GM23248 (cell line): ENCODE measurements around the gene FAM25A. TPM values are rescaled to one million over a fixed set of nuclear protein-coding genes. Genes with fewer than 3 reads are reported as not detected.
"Not testable (repeated sequence)": the region's sequence is repeated elsewhere in the genome, so short reads cannot be mapped to it uniquely, and the experiment has no call there.

Source experiments
- DNase-seq: peaks from one replicate; pipeline ENCODE4 v3.0.0-alpha.2; 2015
- H2AFZ ChIP-seq: fragments of 200-600 bp; sonication (generic); 2 replicates; pipeline ENCODE4 v1.6.1; 2016; ENCODE audit warnings: antibody characterized with exemption
- H3F3A ChIP-seq: fragments of 200-600 bp; sonication (generic); 2 replicates; pipeline ENCODE4 v1.6.1; 2016; ENCODE audit warnings: mild to moderate bottlenecking, antibody characterized with exemption, mixed run types; ENCODE audit not compliant: insufficient read depth
- H3K27ac ChIP-seq: fragments of 200-600 bp; sonication (generic); 2 replicates; pipeline ENCODE4 v1.5.1; 2016; ENCODE audit warnings: mild to moderate bottlenecking
- H3K27me3 ChIP-seq: fragments of 200-600 bp; sonication (generic); replicated peaks from 2 replicates; pipeline ENCODE4 v1.6.1; 2016; ENCODE audit warnings: mild to moderate bottlenecking; ENCODE audit not compliant: insufficient read depth
- H3K36me3 ChIP-seq: fragments of 200-600 bp; sonication (generic); 2 replicates; pipeline ENCODE4 v1.6.1; 2016; ENCODE audit warnings: low read depth, mild to moderate bottlenecking
- H3K4me1 ChIP-seq: fragments of 200-600 bp; sonication (generic); 2 replicates; pipeline ENCODE4 v1.6.1; 2016; ENCODE audit warnings: mild to moderate bottlenecking; ENCODE audit not compliant: insufficient read depth
- H3K4me2 ChIP-seq: fragments of 200-600 bp; sonication (generic); one replicate; pipeline ENCODE4 v1.6.1; 2016; ENCODE audit warnings: mild to moderate bottlenecking; ENCODE audit not compliant: unreplicated experiment
- H3K4me3 ChIP-seq: fragments of 200-600 bp; sonication (generic); 2 replicates; pipeline ENCODE4 v1.5.1; 2016; ENCODE audit warnings: mild to moderate bottlenecking
- H3K79me2 ChIP-seq: fragments of 200-600 bp; sonication (generic); 2 replicates; pipeline ENCODE4 v1.6.1; 2016; ENCODE audit warnings: mild to moderate bottlenecking; ENCODE audit not compliant: insufficient read depth
- H3K9ac ChIP-seq: fragments of 200-600 bp; sonication (generic); 2 replicates; pipeline ENCODE4 v1.6.1; 2016; ENCODE audit warnings: mild to moderate bottlenecking
- H3K9me2 ChIP-seq: fragments of 200-600 bp; sonication (generic); 2 replicates; pipeline ENCODE4 v1.6.1; 2016; ENCODE audit warnings: mixed run types, mild to moderate bottlenecking, moderate library complexity; ENCODE audit not compliant: insufficient read depth
- H3K9me3 ChIP-seq: fragments of 200-600 bp; sonication (generic); one replicate; pipeline ENCODE4 v1.6.1; 2017; ENCODE audit warnings: low read depth
- H4K20me1 ChIP-seq: fragments of 200-600 bp; sonication (generic); 2 replicates; pipeline ENCODE4 v1.6.0; 2016; ENCODE audit not compliant: insufficient read depth
- EZH2 ChIP-seq: fragments of 200-600 bp; sonication (generic); IDR thresholded peaks from 2 replicates; pipeline ENCODE4 v1.6.1; 2018; ENCODE audit warnings: antibody characterized with exemption, mild to moderate bottlenecking; ENCODE audit not compliant: insufficient read depth, poor library complexity, severe bottlenecking
- EZH2phosphoT487 ChIP-seq: fragments of 200-600 bp; sonication (generic); IDR thresholded peaks from 2 replicates; pipeline ENCODE4 v1.6.1; 2018; ENCODE audit warnings: antibody characterized with exemption, moderate library complexity, mild to moderate bottlenecking, low read depth; ENCODE audit not compliant: insufficient read depth
- WGBS, 2 experiments: methylation state at CpG; one replicate each; pipeline ENCODE4 v1.1.6; 2015 to 2017; ENCODE audit warnings: low lambda C conversion rate in 2 of 2, low coverage in 1 of 2; ENCODE audit errors: missing lambda C conversion rate in 2 of 2; 5-methylcytosine and 5-hydroxymethylcytosine counted together
- in situ Hi-C: fragments of 300-500 bp; cut with MboI; formaldehyde crosslinking; loops from 2 replicates; pipeline ENCODE4 v1.15.0; 2020
- polyA plus RNA-seq: library from polyadenylated mRNA; unstranded; fragments of >200 nt; fragmentation: Nextera tagmentation; extraction: Ambion mirVana; gene quantifications from 2 replicates; pipeline ENCODE4 v1.2.1, GENCODE V29; 2016
- total RNA-seq: library from RNA; depleted of rRNA; stranded (reverse); fragments of >200 nt; shearing (Covaris generic); gene quantifications from 2 replicates; pipeline ENCODE4 v1.2.3, GENCODE V29; 2014

Gene FAM25A
- total and polyA plus RNA-seq, 2 experiments from 2014 or later: not detected

DNA sequence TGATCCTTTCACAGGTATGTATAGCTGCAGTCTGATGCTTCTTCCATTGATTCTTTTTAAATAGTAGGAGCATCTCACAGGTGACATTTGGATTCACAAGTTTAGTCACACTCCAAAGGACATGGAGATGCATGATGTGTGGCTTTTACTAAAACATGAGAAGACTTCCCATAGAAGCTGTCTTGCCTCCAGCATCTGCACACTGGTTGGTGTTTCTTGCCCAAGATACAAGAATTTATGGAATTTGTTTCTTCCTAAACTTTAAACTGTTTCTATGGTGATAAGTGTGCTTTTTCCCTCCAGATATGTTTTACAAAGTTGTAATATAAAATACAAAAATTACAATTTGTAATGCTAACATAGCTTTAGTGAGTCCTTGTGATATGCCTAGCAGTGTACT lies 27.6 kb upstream of the FAM25A start:
- Histone ChIP-seq H3K4me1 (0 out of 2 replicates have a peak, but pooled peaks cover 6% of the 10 kb centered on the region), H3F3A (no peaks in the 10 kb centered on the region), H3K9me2 (no peaks in the 10 kb centered on the region), H3K9me3 (no peaks in the 10 kb centered on the region), H2AFZ (no peak overlapping the region), H3K27ac (no peak overlapping the region), H3K4me3 (no peak overlapping the region), H3K79me2 (no peaks in the 10 kb centered on the region), H3K9ac (peak overlapping the region; percentile 23; the same call in 1 of the 2 replicates), H3K36me3 (no peaks in the 10 kb centered on the region), H3K27me3 (no peaks in the 10 kb centered on the region), H4K20me1 (no peaks in the 10 kb centered on the region), H3K4me2 (no peak overlapping the region)
- in situ Hi-C loops: no loop called here
- TF ChIP-seq EZH2phosphoT487: no peak
- TF ChIP-seq EZH2: no peak
- DNase-seq: no peak

DNA sequence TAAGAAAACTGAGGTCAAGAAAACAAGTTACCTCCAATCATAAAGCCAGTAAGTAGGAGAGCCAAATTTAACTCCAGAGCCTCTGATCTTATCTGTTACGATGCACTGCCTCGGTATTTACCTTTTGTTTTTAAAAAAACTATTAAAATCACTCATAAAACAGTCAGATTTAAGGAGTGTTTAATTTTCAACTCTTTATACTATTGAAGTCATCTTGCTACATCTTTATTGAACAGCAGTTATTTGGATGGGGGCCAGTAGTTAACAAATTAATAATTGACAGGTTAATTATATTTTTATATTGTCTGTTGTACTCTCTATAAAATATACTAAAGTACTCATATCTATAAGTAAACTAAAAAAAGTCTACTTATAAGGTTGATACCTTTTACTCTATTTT lies 27.2 kb upstream of the FAM25A start:
- Histone ChIP-seq H3K9ac (peak overlapping the region; percentile 23; the same call in 1 of the 2 replicates), H3K9me3 (no peaks in the 10 kb centered on the region), H3K79me2 (no peaks in the 10 kb centered on the region), H3K9me2 (no peaks in the 10 kb centered on the region), H3K36me3 (no peaks in the 10 kb centered on the region), H3K27ac (no peak overlapping the region), H2AFZ (no peak overlapping the region), H3F3A (no peaks in the 10 kb centered on the region), H3K4me2 (no peak overlapping the region), H3K27me3 (no peaks in the 10 kb centered on the region), H3K4me1 (0 out of 2 replicates have a peak, but pooled peaks cover 6% of the 10 kb centered on the region), H4K20me1 (no peaks in the 10 kb centered on the region), H3K4me3 (no peak overlapping the region)
- 96 to 100% methylated on average over 2 of the region's 2 CpGs for WGBS, 2 experiments
- DNase-seq: no peak
- TF ChIP-seq EZH2 (no peak), EZH2phosphoT487 (no peak)
- in situ Hi-C loops: no loop called here

- in situ Hi-C loops: not testable (repeated sequence)
Observed at GRCh38 chr10:86999802-87000403, 20.2 kb upstream of the FAM25A start.

GRCh38 chr10:87000491-87000890 lies 19.6 kb upstream of the FAM25A start:
- H3K27ac ChIP-seq: no peak overlapping the region
- H3K9me2 ChIP-seq: no peaks in the 10 kb centered on the region
- H3K4me2 ChIP-seq: no peak overlapping the region
- in situ Hi-C loops: no loop called here
- no peaks in the 10 kb centered on the region for H3K9me3 ChIP-seq
- TF ChIP-seq EZH2phosphoT487: no peak
- no peak for TF ChIP-seq EZH2
- no peaks in the 10 kb centered on the region for H3K79me2 ChIP-seq
- H3K4me3 ChIP-seq: no peak overlapping the region
- DNase-seq: peak; percentile 64
- H3K27me3 ChIP-seq: no peaks in the 10 kb centered on the region
- no peaks in the 10 kb centered on the region for H3K4me1 ChIP-seq
- H3K36me3 ChIP-seq: no peaks in the 10 kb centered on the region
- H4K20me1 ChIP-seq: no peaks in the 10 kb centered on the region
- WGBS, 2 experiments: 49 to 50% methylated on average over 3 of the region's 3 CpGs
- no peak overlapping the region for H2AFZ ChIP-seq
- H3F3A ChIP-seq: no peaks in the 10 kb centered on the region
- no peak overlapping the region for H3K9ac ChIP-seq

More at GRCh38 chr10:86999802-87000403, 20.2 kb upstream of the FAM25A start:
- 76 to 86% methylated on average over 6 of the region's 6 CpGs for WGBS, 2 experiments
- H3K9me2 ChIP-seq, H3K36me3 ChIP-seq, H3F3A ChIP-seq, H3K27ac ChIP-seq, H3K4me2 ChIP-seq, H4K20me1 ChIP-seq, H3K4me1 ChIP-seq, H3K27me3 ChIP-seq, H3K9me3 ChIP-seq, H2AFZ ChIP-seq, DNase-seq, H3K4me3 ChIP-seq, H3K9ac ChIP-seq, H3K79me2 ChIP-seq: not testable (repeated sequence)

GRCh38 chr10:87007124-87007523 lies 13.0 kb upstream of the FAM25A start:
- H3K36me3 ChIP-seq, H3K9me3 ChIP-seq, H3K9ac ChIP-seq, in situ Hi-C loops, H3K4me3 ChIP-seq, H3K27ac ChIP-seq, H4K20me1 ChIP-seq, H3K79me2 ChIP-seq, H3K9me2 ChIP-seq, H3K4me2 ChIP-seq, H2AFZ ChIP-seq, H3K27me3 ChIP-seq, H3K4me1 ChIP-seq, DNase-seq, H3F3A ChIP-seq: not testable (repeated sequence)
- WGBS, 2 experiments: 81 to 100% methylated on average over 1 of the region's 1 CpG

DNA sequence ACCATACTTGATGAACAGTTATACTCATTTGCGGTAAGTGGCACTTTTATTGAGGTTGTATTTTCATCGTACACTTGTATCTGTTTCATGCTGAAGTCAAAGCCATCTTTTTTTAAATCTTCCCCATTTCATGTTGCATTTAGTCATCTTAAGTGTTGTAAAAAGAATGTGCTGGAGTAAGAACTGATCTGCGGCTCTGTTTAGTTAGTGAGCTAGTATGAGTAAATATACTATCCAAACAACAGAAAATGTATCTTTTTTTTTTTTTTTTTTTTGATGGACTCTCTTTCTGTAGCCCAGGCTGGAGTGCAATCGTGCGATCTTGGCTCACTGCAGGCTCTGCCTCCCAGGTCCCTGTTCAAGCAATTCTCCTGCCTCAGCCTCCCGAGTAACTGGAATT lies 12.4 kb upstream of the FAM25A start:
- H3K4me2 ChIP-seq, H4K20me1 ChIP-seq, in situ Hi-C loops, H3K36me3 ChIP-seq, DNase-seq, H3K4me1 ChIP-seq, H3K9me2 ChIP-seq, H3K27me3 ChIP-seq, H3K27ac ChIP-seq, H3K79me2 ChIP-seq, H2AFZ ChIP-seq, H3K4me3 ChIP-seq, H3F3A ChIP-seq, H3K9me3 ChIP-seq, H3K9ac ChIP-seq: not testable (repeated sequence)
- 91 to 98% methylated on average over 3 to 6 of the region's 6 CpGs for WGBS, 2 experiments

GRCh38 chr10:87008303-87008702 lies 11.8 kb upstream of the FAM25A start:
- not testable (repeated sequence) for H3F3A ChIP-seq, H4K20me1 ChIP-seq
- WGBS, 2 experiments: 89 to 92% methylated on average over 7 of the region's 7 CpGs

More at GRCh38 chr10:87008303-87008702, 11.8 kb upstream of the FAM25A start:
- H3K4me1 ChIP-seq, DNase-seq, H3K4me2 ChIP-seq, H2AFZ ChIP-seq, H3K79me2 ChIP-seq, H3K4me3 ChIP-seq, H3K27ac ChIP-seq, H3K27me3 ChIP-seq, H3K36me3 ChIP-seq, H3K9me3 ChIP-seq, H3K9ac ChIP-seq, H3K9me2 ChIP-seq, in situ Hi-C loops: not testable (repeated sequence)
